GM21360 (cell line): Measurements from ENCODE around the gene RIC8B.

Source experiments
- ATAC-seq: cut with Tn5 transposase; IDR thresholded peaks from one replicate; pipeline ENCODE4 v1.9.1; 2021; ENCODE audit warnings: mild to moderate bottlenecking, moderate library complexity; ENCODE audit not compliant: unreplicated experiment

The RIC8B gene

GRCh38 chr12:106801167-106801708 lies 26.8 kb downstream of the RIC8B start:
- ATAC-seq: no peak

DNA sequence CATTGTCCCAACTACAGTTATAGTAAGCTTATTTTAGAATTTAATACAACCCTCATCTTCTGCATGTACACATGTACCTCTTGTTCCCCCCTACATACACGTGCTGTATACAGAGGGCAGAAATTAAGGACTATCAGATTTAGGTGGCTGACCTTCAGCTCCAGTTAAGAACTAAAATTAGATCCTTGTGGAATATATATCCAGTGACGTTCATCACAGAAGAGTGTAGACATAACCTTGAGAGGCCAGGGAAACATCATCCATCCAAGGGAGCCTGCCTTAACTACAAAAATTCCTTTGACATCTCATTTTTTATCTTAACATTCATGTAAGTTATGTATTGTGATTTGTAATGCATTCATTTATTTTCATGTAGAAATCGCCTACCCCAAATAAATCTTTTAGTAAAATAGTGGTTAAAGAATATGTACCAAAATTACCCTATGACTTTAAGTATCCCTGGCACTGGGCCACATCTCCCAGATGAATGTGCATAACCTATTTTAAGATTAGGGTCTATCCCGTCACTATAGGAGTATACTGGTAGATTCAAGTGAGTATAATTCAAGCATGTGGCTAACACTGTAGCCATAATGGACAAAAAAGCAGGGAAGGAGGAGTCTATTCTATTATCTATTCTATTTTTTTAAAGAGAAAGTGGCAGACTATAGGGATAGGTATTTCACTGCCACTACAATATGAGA lies 27.5 kb downstream of the RIC8B start:
- ATAC-seq: no peak

DNA sequence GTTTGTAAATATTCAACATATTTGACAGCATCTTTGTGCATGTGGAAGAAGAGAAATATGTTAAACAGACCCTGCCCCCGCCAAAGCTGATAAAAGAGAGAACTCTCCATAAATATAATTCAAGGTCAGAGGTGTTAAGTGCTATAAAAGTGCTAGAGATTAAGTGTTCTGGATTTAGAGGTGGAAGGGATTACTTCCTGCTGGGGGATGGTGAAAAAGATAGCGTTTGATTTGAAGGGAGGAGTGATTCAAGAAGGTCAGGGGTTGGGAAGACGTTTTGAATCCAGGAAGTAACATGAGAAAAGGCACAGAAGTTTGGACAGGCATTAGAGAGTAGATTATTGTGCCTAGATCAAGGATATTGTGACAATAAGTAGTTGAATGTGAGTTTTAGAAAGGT lies 30.2 kb downstream of the RIC8B start:
- no peak for ATAC-seq

- no peak for ATAC-seq
Measured at GRCh38 chr12:106814714-106815113, 40.2 kb downstream of the RIC8B start.

DNA sequence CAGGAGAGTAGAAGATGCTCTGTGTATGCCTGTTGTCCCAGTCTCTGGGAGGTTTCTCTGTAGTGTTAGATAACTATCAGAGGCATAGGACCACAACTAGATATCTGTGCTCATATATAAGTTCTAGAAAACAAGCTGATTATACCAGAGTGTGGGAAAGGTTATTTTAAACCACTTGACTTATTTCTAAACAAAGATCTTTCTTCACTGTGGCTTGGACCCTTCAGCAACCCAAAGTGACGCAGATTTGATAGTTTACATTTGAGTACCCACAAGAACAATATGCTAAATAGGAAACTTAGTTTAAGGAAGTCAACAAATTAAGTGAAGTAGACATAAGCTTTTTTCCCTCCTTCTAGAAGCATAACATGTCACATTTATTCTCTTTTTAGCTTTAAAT lies 41.3 kb downstream of the RIC8B start:
- no peak for ATAC-seq

GRCh38 chr12:106816231-106816630 lies 41.7 kb downstream of the RIC8B start:
- ATAC-seq: no peak

GRCh38 chr12:106819991-106820390 lies 45.5 kb downstream of the RIC8B start:
- no peak for ATAC-seq

DNA sequence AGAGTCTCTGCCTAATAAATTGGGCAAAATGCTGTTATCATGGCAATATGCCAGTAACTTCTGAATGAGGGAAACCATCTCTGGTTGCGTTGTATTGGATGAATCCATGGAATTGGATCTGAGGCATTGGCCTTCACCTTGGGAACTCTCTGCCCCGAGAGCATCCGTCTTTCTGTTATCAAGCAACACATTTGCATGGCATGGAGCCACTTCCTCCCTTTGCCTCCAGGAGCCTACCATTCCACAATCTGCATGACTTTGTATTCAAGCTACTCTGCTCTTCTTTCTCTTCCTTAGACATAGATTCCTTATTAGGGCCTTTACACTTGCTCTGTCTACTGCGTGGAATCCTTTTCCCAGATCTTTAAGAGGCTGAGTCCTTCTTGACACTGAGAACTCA lies 57.2 kb downstream of the RIC8B start:
- no peak for ATAC-seq

GRCh38 chr12:106837782-106838181 lies 63.3 kb downstream of the RIC8B start:
- ATAC-seq: no peak

GRCh38 chr12:106839333-106839732 lies 64.9 kb downstream of the RIC8B start:
- no peak for ATAC-seq

DNA sequence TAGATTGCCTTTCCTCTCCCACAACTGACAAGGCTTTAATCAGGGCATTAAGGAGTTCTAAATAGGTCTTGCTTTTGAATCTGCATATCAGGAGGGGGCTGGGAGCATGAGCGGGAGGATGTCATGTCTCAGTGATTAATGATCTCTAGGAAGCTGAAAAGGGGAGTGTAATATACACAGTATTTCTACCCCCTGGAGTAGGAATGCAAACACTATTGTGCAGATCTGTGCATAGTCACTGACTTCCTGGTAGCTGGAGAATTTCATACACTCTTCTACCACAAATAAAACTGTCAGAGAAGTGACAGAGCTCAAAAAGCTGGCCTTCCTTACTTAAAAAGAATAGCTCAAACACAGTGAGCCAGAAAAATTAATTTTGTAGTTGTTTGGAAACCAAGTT lies 65.8 kb downstream of the RIC8B start:
- ATAC-seq: no peak

DNA sequence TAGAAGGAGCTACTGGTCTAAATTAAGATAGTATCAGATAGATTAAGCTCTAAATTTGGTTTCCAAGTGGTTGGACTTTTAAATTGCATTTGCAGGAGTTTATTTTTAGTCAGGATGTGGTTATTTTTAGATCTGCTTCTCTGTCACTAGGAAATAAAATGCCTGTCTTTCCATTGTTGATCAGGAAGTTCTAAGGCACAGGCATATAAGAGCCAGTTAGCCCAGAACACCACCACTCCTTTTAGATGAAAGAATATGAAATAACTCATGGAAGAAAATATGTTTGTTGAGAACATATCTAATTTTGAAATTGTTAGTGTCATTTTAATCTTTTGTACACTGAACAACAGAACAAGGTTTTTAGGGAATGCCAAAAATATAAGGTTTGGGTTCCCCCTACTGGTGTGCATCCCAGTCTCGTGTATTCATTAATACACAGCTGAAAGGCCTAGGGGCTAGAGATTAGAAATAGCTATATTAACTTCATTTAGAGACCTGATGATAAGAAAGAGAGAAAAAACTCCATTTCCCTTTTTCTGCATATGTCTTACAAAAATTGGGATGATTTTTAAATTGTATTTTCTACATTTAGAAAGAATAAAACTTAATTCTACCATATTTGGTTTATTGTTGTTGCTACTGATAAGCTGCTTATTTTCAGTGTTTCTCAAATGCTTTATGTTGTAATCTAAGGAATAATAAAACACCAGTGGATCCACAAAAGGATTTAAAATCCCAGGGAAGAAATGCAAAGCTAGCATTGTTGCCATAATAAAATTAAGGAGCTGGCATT lies 67.2 kb downstream of the RIC8B start:
- ATAC-seq: no peak

DNA sequence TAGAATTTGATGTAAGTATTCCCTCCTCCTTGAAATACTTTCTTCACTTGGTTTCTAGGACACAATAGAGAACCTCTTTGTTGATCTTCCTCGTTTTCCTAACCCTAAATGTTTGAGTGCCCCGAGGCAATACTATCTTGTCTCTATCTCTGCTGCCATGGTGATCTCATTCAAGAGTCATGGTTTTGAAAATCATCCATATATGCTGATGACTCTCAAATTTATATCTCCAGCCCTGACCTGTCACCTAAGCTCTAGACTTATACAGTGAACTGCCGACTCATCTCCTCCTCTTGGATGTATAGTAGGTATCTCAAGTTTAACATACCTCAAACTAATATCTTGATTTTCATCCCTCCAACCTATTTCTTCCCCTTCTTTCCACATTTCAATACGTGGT lies 71.4 kb downstream of the RIC8B start:
- no peak for ATAC-seq

DNA sequence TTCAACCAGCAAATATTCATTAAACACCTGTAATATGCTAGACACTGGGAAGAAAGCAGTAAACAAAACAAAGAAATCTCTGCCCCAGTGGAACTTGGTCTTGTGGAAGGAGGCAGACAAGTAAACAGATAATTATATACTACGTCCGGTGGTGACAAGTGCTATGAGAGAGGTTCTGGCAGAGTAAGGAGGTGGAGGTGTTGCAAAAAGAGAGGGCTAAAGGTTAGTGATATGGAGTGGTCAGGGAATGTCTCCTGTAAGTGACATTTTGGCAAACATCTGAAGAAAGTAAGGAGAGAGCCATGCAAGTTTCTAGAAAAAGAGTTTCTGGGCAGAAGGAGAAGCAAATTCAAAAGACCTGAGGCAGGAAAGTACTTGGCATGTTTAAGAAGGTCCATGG lies 73.4 kb downstream of the RIC8B start:
- ATAC-seq: no peak

DNA sequence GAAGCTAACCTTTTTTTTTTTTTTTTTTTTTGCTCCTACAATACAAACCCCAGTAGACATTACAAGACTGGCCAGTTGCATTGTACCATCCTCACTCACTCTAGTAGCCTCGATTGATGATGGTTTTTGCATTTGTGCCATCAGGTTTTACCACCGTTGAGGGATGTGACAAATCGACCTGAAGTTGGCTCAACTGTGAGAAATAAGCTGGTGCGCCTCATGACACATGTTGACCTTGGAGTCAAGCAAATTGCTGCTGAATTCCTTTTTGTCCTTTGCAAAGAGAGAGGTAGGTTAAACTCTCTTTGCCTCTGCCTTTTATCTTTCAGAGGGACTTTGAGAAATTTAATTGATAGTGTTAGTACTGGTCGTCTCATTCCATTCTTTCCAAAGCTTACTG lies 76.8 kb downstream of the RIC8B start:
- ATAC-seq: no peak

DNA sequence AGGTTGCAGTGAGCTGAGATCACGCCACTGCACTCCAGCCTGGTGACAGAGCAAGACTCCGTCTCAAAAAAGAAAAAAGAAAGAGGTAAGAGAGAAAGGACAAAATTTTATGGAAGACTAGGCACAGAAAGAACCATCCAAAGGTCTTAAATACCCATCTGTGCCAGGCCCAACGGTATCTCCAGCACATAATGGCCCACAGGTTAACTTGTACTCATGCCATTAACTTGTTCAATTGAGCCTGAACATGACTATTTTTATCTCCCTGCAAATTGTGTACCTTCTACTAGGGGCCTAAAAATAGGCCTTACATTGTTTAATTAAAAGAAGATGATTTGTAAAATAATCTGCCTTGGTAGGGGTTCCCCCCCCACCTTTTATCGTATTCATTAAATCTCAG lies 80.2 kb downstream of the RIC8B start:
- no peak for ATAC-seq

DNA sequence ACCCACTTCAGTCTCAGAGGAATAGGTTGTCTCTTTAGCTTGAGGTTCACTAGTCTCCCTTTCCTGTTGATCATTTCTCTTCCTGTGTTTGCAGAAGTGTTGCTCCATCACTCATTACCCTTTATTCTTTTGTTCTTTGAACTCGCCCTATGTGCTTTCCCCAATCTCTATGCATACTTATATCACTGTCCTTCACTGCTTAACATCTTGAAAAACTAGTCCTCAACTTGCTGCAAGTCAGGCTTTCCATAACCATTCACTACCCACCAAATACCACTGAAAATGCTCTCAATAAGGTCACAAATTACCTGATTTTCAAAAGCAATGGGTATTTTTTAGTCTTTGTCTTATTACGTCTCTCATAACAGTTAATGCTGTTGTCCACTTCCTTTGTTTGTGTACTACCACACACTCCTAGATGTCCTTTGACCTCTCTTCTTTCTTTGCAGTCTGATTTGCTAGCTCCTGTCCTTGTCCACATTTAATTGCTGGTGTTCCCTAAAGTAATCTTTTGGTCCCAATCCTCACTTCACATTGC lies 80.8 kb downstream of the RIC8B start:
- no peak for ATAC-seq

- ATAC-seq: no peak
Measured at GRCh38 chr12:106861984-106862916, 87.8 kb downstream of the RIC8B start.

DNA sequence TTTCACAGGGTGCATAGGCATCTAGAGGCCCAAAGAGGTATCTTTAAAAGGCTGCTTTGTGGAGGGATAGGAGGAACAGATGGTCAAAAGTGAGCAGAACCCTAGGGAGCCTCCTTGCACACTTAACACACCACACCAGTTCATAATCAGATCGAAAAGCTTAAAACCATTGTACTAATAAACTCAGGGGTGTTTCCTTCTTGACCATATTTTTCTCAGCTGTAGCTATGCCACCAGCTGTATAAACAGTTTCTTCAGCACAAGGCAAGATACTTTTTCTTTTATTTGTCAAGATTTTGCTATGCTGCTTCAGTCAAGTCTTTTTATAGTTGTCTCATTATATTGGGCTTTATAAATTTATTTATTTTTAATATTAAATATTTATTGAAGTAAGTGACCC lies 88.7 kb downstream of the RIC8B start:
- ATAC-seq: no peak

GRCh38 chr12:106865683-106866082 lies 91.2 kb downstream of the RIC8B start:
- no peak for ATAC-seq
